ENCODE data around the gene PEX6. TPM values are rescaled to one million over a fixed set of nuclear protein-coding genes. Genes with fewer than 3 reads are reported as not detected.

Gene PEX6
- total and polyA plus RNA-seq, 2 of the 13 experiments (the other 11 are each of a cell fraction or from before 2014, with no cell fraction given): 5.1 to 6.7 TPM

GRCh38 chr6:43013843-43014433 lies 35.0 kb upstream of the PEX6 start, which contains the start of the genes KLHDC3 and MEA1 (continued):
- TF ChIP-seq SUZ12 (IDR thresholded peaks at IDR 0.05; ENCODE audit: low read depth, low read length) (peak; percentile 83), ZFP36L1 (CRISPR knock-in tag; IDR thresholded peaks at IDR 0.05) (no peak), ZNF550 (CRISPR knock-in tag; IDR thresholded peaks at IDR 0.05; ENCODE audit: borderline replicate concordance) (no peak), HOXD1 (CRISPR knock-in tag; IDR thresholded peaks at IDR 0.05) (no peak), YEATS4 (CRISPR knock-in tag; IDR thresholded peaks at IDR 0.05; ENCODE audit: borderline replicate concordance) (no peak; the same call in none of the 2 replicates), ZFP90 (CRISPR knock-in tag; IDR thresholded peaks at IDR 0.05; ENCODE audit: borderline replicate concordance) (peak; percentile 79; the same call in 1 of the 2 replicates), ZNF350 (CRISPR knock-in tag; IDR thresholded peaks at IDR 0.05; ENCODE audit: borderline replicate concordance, low read depth) (peak; percentile 62; the same call in 1 of the 2 replicates), NR2F1 (CRISPR knock-in tag; IDR thresholded peaks at IDR 0.05) (no peak), ZNF724P (CRISPR knock-in tag; IDR thresholded peaks at IDR 0.05; ENCODE audit: borderline replicate concordance) (peak; percentile 52; the same call in 1 of the 2 replicates), ZNF33A (CRISPR knock-in tag; IDR thresholded peaks at IDR 0.05; ENCODE audit: borderline replicate concordance) (no peak), CENPX (CRISPR knock-in tag; IDR thresholded peaks at IDR 0.05) (no peak), BCL6 (CRISPR knock-in tag; IDR thresholded peaks at IDR 0.05) (no peak; the same call in none of the 2 replicates), ZNF337 (CRISPR knock-in tag; IDR thresholded peaks at IDR 0.05; ENCODE audit: borderline replicate concordance, low read depth) (no peak), ZNF136 (CRISPR knock-in tag; IDR thresholded peaks at IDR 0.05; ENCODE audit: low read depth) (no peak), ZNF484 (CRISPR knock-in tag; IDR thresholded peaks at IDR 0.05; ENCODE audit: borderline replicate concordance, low read depth) (no peak), IRX3 (CRISPR knock-in tag; IDR thresholded peaks at IDR 0.05; ENCODE audit: borderline replicate concordance, low read depth) (no peak), NR0B2 (CRISPR knock-in tag; IDR thresholded peaks at IDR 0.05) (peak; percentile 74; the same call in 1 of the 2 replicates), FOXO4 (CRISPR knock-in tag; conservative IDR thresholded peaks at IDR 0.05) (no peak), NFIB (CRISPR knock-in tag; IDR thresholded peaks at IDR 0.05; ENCODE audit: borderline replicate concordance) (no peak), STAG1 (CRISPR knock-in tag; IDR thresholded peaks at IDR 0.05) (no peak), CEBPB (IDR thresholded peaks at IDR 0.05; ENCODE audit: borderline replicate concordance, low read depth, low read length) (no peak), ONECUT2 (CRISPR knock-in tag; IDR thresholded peaks at IDR 0.05) (no peak), AHR (CRISPR knock-in tag; IDR thresholded peaks at IDR 0.05) (no peak; the same call in 1 of the 2 replicates), ZNF292 (CRISPR knock-in tag; IDR thresholded peaks at IDR 0.05; ENCODE audit: borderline replicate concordance, low read depth) (no peak), PPARG (CRISPR knock-in tag; conservative IDR thresholded peaks at IDR 0.05) (no peak; the same call in 1 of the 2 replicates), ZNF577 (CRISPR knock-in tag; IDR thresholded peaks at IDR 0.05; ENCODE audit: borderline replicate concordance, low read depth) (no peak), PHF5A (CRISPR knock-in tag; IDR thresholded peaks at IDR 0.05; ENCODE audit: low read depth, unreplicated experiment) (peak; percentile 72), NR2C2 (CRISPR knock-in tag; IDR thresholded peaks at IDR 0.05; ENCODE audit: borderline replicate concordance) (peak; percentile 83; the same call in 1 of the 2 replicates), ZNF878 (CRISPR knock-in tag; IDR thresholded peaks at IDR 0.05) (no peak), ZNF260 (CRISPR knock-in tag; IDR thresholded peaks at IDR 0.05; ENCODE audit: borderline replicate concordance, low read depth) (no peak)

All from HepG2 (cell line).